Tibial nerve (tissue), 4 donors: ENCODE data around the gene IL21R. TPM values are rescaled to one million over a fixed set of nuclear protein-coding genes. Genes with fewer than 3 reads are reported as not detected.

Experiments
- DNase-seq, 2 donors: peaks; one replicate each; pipeline ENCODE4 v3.0.0-alpha.2; 2019; ENCODE audit warnings: low spot score in 2 of 2
- H3K27ac ChIP-seq, 4 donors: fragments of 200-600 bp; sonication (generic) in 3 of 4; one replicate each; pipeline ENCODE4 v1.5.1; 2017 to 2019; ENCODE audit warnings: mild to moderate bottlenecking in 1 of 4
- H3K27me3 ChIP-seq, 2 donors: fragments of 200-600 bp; sonication (generic) in 1 of 2; one replicate each; pipeline versions ENCODE4 v1.5.1 to v1.6.0; 2017 to 2019
- H3K36me3 ChIP-seq, 3 donors: fragments of 200-600 bp; sonication (generic); one replicate each; pipeline ENCODE4 v1.5.1; 2018 to 2019
- H3K4me1 ChIP-seq, 4 donors: fragments of 200-600 bp; sonication (generic) in 3 of 4; one replicate each; pipeline ENCODE4 v1.5.1; 2017 to 2019
- H3K4me3 ChIP-seq, 4 donors: fragments of 200-600 bp; sonication (generic) in 3 of 4; one replicate each; pipeline ENCODE4 v1.5.1; 2017 to 2019; ENCODE audit warnings: mild to moderate bottlenecking in 1 of 4, moderate library complexity in 1 of 4
- H3K9me3 ChIP-seq, 4 donors: fragments of 200-600 bp; sonication (generic) in 3 of 4; one replicate each; pipeline ENCODE4 v1.5.1; 2017 to 2019
- CTCF ChIP-seq, 5 experiments: fragments of 200-600 bp in 3 of 5; fragments of 450-650 bp in 2 of 5; sonication (generic) in 3 of 5; IDR thresholded peaks; one replicate each; pipeline ENCODE4 v1.5.1; 2016 to 2019; ENCODE audit warnings: antibody characterized with exemption in 5 of 5, mild to moderate bottlenecking in 3 of 5, moderate library complexity in 2 of 5
- EP300 ChIP-seq, 2 donors: sonication (generic); formaldehyde crosslinking; IDR thresholded peaks; one replicate each; pipeline ENCODE4 v1.6.1; 2017; ENCODE audit warnings: antibody characterized with exemption in 2 of 2, mild to moderate bottlenecking in 1 of 2
- POLR2A ChIP-seq, 2 donors: fragments of 450-650 bp; IDR thresholded peaks; one replicate each; pipeline ENCODE4 v1.6.1; 2017; ENCODE audit warnings: antibody characterized with exemption in 2 of 2, mild to moderate bottlenecking in 2 of 2, moderate library complexity in 2 of 2
- WGBS, 2 donors: methylation state at CpG; one replicate each; pipeline ENCODE4 v1.1.5; 2018; 5-methylcytosine and 5-hydroxymethylcytosine counted together
- total RNA-seq, 4 donors: library from RNA; depleted of rRNA; stranded (reverse); fragments of >200 nt; gene quantifications; one replicate each; pipeline ENCODE4 v1.1.0, GENCODE V29; 2016

The IL21R gene
- total RNA-seq, 4 donors from 2014 or later: 0.21 to 1.2 TPM; not detected in 2

GRCh38 chr16:27417047-27417671 is 15.2 kb downstream of the IL21R start:
- no peak for DNase-seq
- Histone ChIP-seq H3K9me3 (peaks cover 0 to 11% (median 4%) of the 10 kb centered on the region in 4 donors), H3K36me3 (no peaks in the 10 kb centered on the region), H3K4me1 (no peaks in the 10 kb centered on the region), H3K27ac (no peak overlapping the region), H3K27me3 (no peaks in the 10 kb centered on the region), H3K4me3 (no peak overlapping the region)
- TF ChIP-seq CTCF (IDR thresholded peaks at IDR 0.05) (no peak), EP300 (IDR thresholded peaks at IDR 0.05) (no peak), POLR2A (IDR thresholded peaks at IDR 0.05) (no peak)
- WGBS, 2 donors: 74 to 82% methylated on average over 4 of the region's 4 CpGs

GRCh38 chr16:27421961-27422740 is 20.2 kb downstream of the IL21R start:
- Histone ChIP-seq H3K27ac (no peak overlapping the region), H3K9me3 (peaks cover 0 to 25% (median 7%) of the 10 kb centered on the region in 4 donors), H3K4me3 (no peak overlapping the region), H3K36me3 (no peaks in the 10 kb centered on the region), H3K4me1 (no peaks in the 10 kb centered on the region), H3K27me3 (no peaks in the 10 kb centered on the region)
- TF ChIP-seq POLR2A (IDR thresholded peaks at IDR 0.05) (no peak), EP300 (IDR thresholded peaks at IDR 0.05) (no peak), CTCF (IDR thresholded peaks at IDR 0.05) (no peak)
- DNase-seq: no peak

GRCh38 chr16:27424772-27425498 is 23.0 kb downstream of the IL21R start:
- Histone ChIP-seq H3K36me3 (no peaks in the 10 kb centered on the region), H3K4me1 (no peaks in the 10 kb centered on the region), H3K9me3 (peaks cover 0 to 25% (median 7%) of the 10 kb centered on the region in 4 donors), H3K27ac (no peak overlapping the region), H3K4me3 (no peak overlapping the region), H3K27me3 (no peaks in the 10 kb centered on the region)
- 90 to 93% methylated on average over 10 of the region's 10 CpGs for WGBS, 2 donors
- TF ChIP-seq CTCF (IDR thresholded peaks at IDR 0.05) (no peak), POLR2A (IDR thresholded peaks at IDR 0.05) (no peak), EP300 (IDR thresholded peaks at IDR 0.05) (no peak)
- DNase-seq: no peak

GRCh38 chr16:27425961-27426360 is 24.0 kb downstream of the IL21R start:
- no peak for DNase-seq
- Histone ChIP-seq H3K27me3 (peaks cover 0 to 6% of the 10 kb centered on the region in 2 donors), H3K36me3 (no peaks in the 10 kb centered on the region), H3K4me1 (no peaks in the 10 kb centered on the region), H3K9me3 (peaks cover 0 to 25% (median 7%) of the 10 kb centered on the region in 4 donors), H3K27ac (no peak overlapping the region), H3K4me3 (no peak overlapping the region)
- no peak for TF ChIP-seq CTCF (IDR thresholded peaks at IDR 0.05)
- TF ChIP-seq POLR2A (IDR thresholded peaks at IDR 0.05): no peak
- 93 to 100% methylated on average over 1 of the region's 1 CpG for WGBS, 2 donors
